CD4-positive, alpha-beta memory T cell (primary cell): Measurements from ENCODE around the gene CHRNA10. TPM values are rescaled to one million over a fixed set of nuclear protein-coding genes. Genes with fewer than 3 reads are reported as not detected.
"Not testable (repeated sequence)": the region's sequence is repeated elsewhere in the genome, so short reads cannot be mapped to it uniquely, and the experiment has no call there.

Experiments used
- CTCF ChIA-PET: fragments of 350-600 bp; sonication (Branson Sonifier 250); formaldehyde crosslinking; loops from one replicate; lab custom pipeline; 2021; ENCODE audit warnings: inconsistent platforms; ENCODE audit not compliant: partially characterized antibody; lab: Charles Lee
- POLR2A ChIA-PET: fragments of 350-600 bp; sonication (Branson Sonifier 250); formaldehyde crosslinking; loops from one replicate; lab custom pipeline; 2021; ENCODE audit not compliant: partially characterized antibody; lab: Charles Lee
- DNase-seq, 5 donors: peaks; one replicate each; pipeline versions ENCODE4 v3.0.0 to v3.0.0-alpha.2; 2020 to 2022; ENCODE audit warnings: mixed read lengths in 1 of 5
- H3K27ac ChIP-seq: one replicate; pipeline ENCODE4 v1.7.0; 2013; ENCODE audit warnings: low read depth, low read length
- H3K27me3 ChIP-seq: 2 replicates; pipeline ENCODE4 v1.7.0; 2013; ENCODE audit warnings: mild to moderate bottlenecking, low read length, moderate library complexity; ENCODE audit not compliant: insufficient read depth
- H3K36me3 ChIP-seq: 2 replicates; pipeline ENCODE4 v1.7.0; 2013; ENCODE audit warnings: mild to moderate bottlenecking, low read length, moderate library complexity; ENCODE audit not compliant: insufficient read depth
- H3K4me1 ChIP-seq: 2 replicates; pipeline ENCODE4 v1.7.0; 2013; ENCODE audit warnings: mild to moderate bottlenecking, low read length, moderate library complexity; ENCODE audit not compliant: insufficient read depth
- H3K4me3 ChIP-seq, 2 donors: one replicate each; pipeline ENCODE4 v1.7.0; 2013; ENCODE audit warnings: low read length in 2 of 2, mild to moderate bottlenecking in 1 of 2
- H3K9me3 ChIP-seq, 2 donors: one replicate each; pipeline ENCODE4 v1.7.0; 2013; ENCODE audit warnings: low read length in 2 of 2, control low read depth in 1 of 2; ENCODE audit not compliant: control insufficient read depth in 1 of 2
- H3K27ac Mint-ChIP-seq, 7 donors: one replicate each; pipeline ENCODE4 v1.8.0; 2020 to 2021; ENCODE audit warnings: mixed read lengths in 7 of 7, mild to moderate bottlenecking in 6 of 7, inconsistent platforms in 3 of 7, moderate library complexity in 3 of 7
- H3K27me3 Mint-ChIP-seq, 2 donors: one replicate each; pipeline ENCODE4 v1.8.0; 2020 to 2021; ENCODE audit warnings: mixed read lengths in 2 of 2
- H3K36me3 Mint-ChIP-seq, 2 donors: one replicate each; pipeline ENCODE4 v1.8.0; 2020 to 2021; ENCODE audit warnings: mixed read lengths in 2 of 2, inconsistent platforms in 1 of 2, mild to moderate bottlenecking in 1 of 2
- H3K4me1 Mint-ChIP-seq, 4 donors: one replicate each; pipeline ENCODE4 v1.8.0; 2020 to 2021; ENCODE audit warnings: mixed read lengths in 4 of 4, mild to moderate bottlenecking in 1 of 4
- H3K4me3 Mint-ChIP-seq, 8 donors: one replicate each; pipeline ENCODE4 v1.8.0; 2020 to 2021; ENCODE audit warnings: mixed read lengths in 8 of 8, mild to moderate bottlenecking in 7 of 8, moderate library complexity in 6 of 8, inconsistent platforms in 3 of 8
- H3K9me3 Mint-ChIP-seq, 8 donors: one replicate each; pipeline ENCODE4 v1.8.0; 2020 to 2021; ENCODE audit warnings: mixed read lengths in 8 of 8, mild to moderate bottlenecking in 5 of 8, inconsistent platforms in 3 of 8, moderate library complexity in 1 of 8
- intact Hi-C: fragments of 100-400 bp; cut with micrococcal nuclease; formaldehyde crosslinking; loops from one replicate; pipeline ENCODE4 v1.15.1; 2023
- polyA plus RNA-seq, 2 donors: library from polyadenylated mRNA; unstranded; fragments of 300-500 nt; fragmentation: Illumina TruSeq; gene quantifications; one replicate each; pipeline ENCODE4 v1.2.3, GENCODE V29; 2021
- total RNA-seq, 2 experiments: library from RNA; stranded (reverse); gene quantifications; one replicate each; pipeline ENCODE4 v1.2.3, GENCODE V29; 2021

Gene CHRNA10
- total and polyA plus RNA-seq, 4 experiments from 2014 or later: 0.11 to 5.5 (median 4.6) TPM; not detected in 1

DNA sequence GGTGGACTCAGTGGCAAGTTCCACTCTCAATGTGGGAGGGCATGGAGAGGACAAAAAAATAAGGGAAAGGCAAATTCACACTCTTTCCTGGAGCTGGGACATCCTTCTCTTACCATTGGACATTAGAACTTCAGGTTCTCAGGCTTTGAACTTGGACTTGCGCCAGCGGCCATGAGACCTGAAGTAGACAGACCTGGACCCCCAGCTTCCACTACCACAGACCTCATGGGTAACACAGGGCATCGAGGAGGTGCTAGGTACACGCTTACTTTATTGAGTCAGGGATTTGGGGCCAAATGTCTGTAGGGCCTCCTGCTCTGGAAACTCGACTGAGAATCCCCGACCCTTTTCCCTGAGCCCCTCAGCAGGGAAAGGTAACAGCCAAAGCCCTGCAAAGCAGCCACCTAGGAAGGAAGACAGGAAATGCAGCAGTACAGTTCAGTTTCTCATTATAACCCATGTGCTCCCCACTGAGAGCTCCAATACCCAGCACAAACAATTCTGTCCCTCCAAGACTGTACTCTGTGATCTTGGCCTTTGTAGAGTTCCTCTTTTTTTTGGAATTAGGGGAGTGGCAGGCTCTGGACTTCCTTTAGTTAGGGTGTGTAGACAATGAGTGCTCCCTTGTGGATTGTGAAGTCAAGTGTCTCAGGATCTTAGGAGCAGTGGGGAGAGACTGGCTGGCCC, 5.7 kb downstream of the CHRNA10 start:
- no peaks in the 10 kb centered on the region for H3K4me1 ChIP-seq
- no peak for DNase-seq
- Mint-ChIP-seq H3K4me1 (peaks cover 0 to 3% (median 0%) of the 10 kb centered on the region in 4 donors), H3K9me3 (no peaks in the 10 kb centered on the region), H3K36me3 (peaks cover 46 to 56% of the 10 kb centered on the region in 2 donors), H3K27ac (peak overlapping the region in 2 of 7 donors; percentile 14 to 61), H3K27me3 (no peaks in the 10 kb centered on the region), H3K4me3 (no peak overlapping the region)
- H3K36me3 ChIP-seq: peaks cover 18% of the 10 kb centered on the region
- intact Hi-C loops: no loop called here
- POLR2A ChIA-PET: no interaction called here
- no peak overlapping the region for H3K4me3 ChIP-seq
- H3K9me3 ChIP-seq: no peaks in the 10 kb centered on the region
- CTCF ChIA-PET: no interaction called here
- no peak overlapping the region for H3K27ac ChIP-seq
- H3K27me3 ChIP-seq: no peaks in the 10 kb centered on the region

- no peaks in the 10 kb centered on the region for H3K4me1 ChIP-seq
- H3K36me3 Mint-ChIP-seq: peaks cover 32 to 44% of the 10 kb centered on the region in 2 donors
- peaks cover 0 to 3% (median 0%) of the 10 kb centered on the region in 4 donors for H3K4me1 Mint-ChIP-seq
- ChIA-PET CTCF (no interaction called here), POLR2A (no interaction called here)
- H3K27me3 ChIP-seq: no peaks in the 10 kb centered on the region
- no peaks in the 10 kb centered on the region for H3K9me3 Mint-ChIP-seq
- no peak overlapping the region for H3K4me3 ChIP-seq
- H3K4me3 Mint-ChIP-seq: no peak overlapping the region
- H3K27ac Mint-ChIP-seq: peak overlapping the region in 2 of 7 donors; percentile 82 to 85
- H3K27me3 Mint-ChIP-seq: no peaks in the 10 kb centered on the region
- H3K36me3 ChIP-seq: peaks cover 8% of the 10 kb centered on the region
- no peak overlapping the region for H3K27ac ChIP-seq
- DNase-seq: no peak
- H3K9me3 ChIP-seq: no peaks in the 10 kb centered on the region
- intact Hi-C loops: no loop called here
Observed at GRCh38 chr11:3664032-3664630, 7.1 kb downstream of the CHRNA10 start.

DNA sequence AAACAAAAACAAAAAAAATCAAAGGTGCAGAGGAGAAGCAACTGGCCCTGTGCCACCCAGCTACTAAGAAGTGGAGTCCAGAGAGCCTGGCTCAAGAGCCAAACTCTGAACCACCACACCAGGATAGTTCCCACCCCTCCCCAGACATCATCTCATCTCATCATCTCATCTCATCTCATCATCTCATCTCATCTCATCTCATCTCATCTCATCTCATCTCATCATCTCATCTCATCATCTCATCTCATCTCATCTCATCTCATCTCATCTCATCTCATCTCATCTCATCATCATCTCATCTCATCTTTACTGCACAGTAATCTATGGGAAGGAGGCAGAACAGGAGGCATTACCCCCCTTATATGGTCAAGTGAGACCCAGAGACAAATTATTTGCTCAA, 8.3 kb downstream of the CHRNA10 start:
- DNase-seq: no peak
- CTCF ChIA-PET: no interaction called here
- peaks cover 8% of the 10 kb centered on the region for H3K36me3 ChIP-seq

GRCh38 chr11:3660960-3661359, 10.2 kb downstream of the CHRNA10 start:
- Mint-ChIP-seq H3K27me3 (peaks cover 5 to 6% of the 10 kb centered on the region in 2 donors), H3K36me3 (peaks cover 14 to 19% of the 10 kb centered on the region in 2 donors), H3K9me3 (no peaks in the 10 kb centered on the region), H3K4me1 (peaks cover 0 to 4% (median 0%) of the 10 kb centered on the region in 4 donors), H3K27ac (peak overlapping the region in 1 of 7 donors; percentile 57), H3K4me3 (no peak overlapping the region)
- Histone ChIP-seq H3K9me3 (no peaks in the 10 kb centered on the region), H3K4me3 (no peak overlapping the region), H3K27ac (no peak overlapping the region), H3K4me1 (no peaks in the 10 kb centered on the region), H3K27me3 (no peaks in the 10 kb centered on the region), H3K36me3 (peaks cover 4% of the 10 kb centered on the region)
- intact Hi-C loops: no loop called here
- ChIA-PET POLR2A (no interaction called here), CTCF (no interaction called here)
- no peak for DNase-seq

More for the DNA sequence above, 8.3 kb downstream of the CHRNA10 start:
- H3K27ac ChIP-seq: no peak overlapping the region
- no peaks in the 10 kb centered on the region for H3K27me3 ChIP-seq
- Mint-ChIP-seq H3K9me3 (no peaks in the 10 kb centered on the region), H3K27ac (no peak overlapping the region), H3K36me3 (peaks cover 20 to 32% of the 10 kb centered on the region in 2 donors), H3K4me3 (no peak overlapping the region), H3K27me3 (peaks cover 5 to 6% of the 10 kb centered on the region in 2 donors), H3K4me1 (peaks cover 0 to 4% (median 0%) of the 10 kb centered on the region in 4 donors)
- no peaks in the 10 kb centered on the region for H3K9me3 ChIP-seq
- intact Hi-C loops: no loop called here
- no peak overlapping the region for H3K4me3 ChIP-seq
- no peaks in the 10 kb centered on the region for H3K4me1 ChIP-seq
- POLR2A ChIA-PET: no interaction called here

DNA sequence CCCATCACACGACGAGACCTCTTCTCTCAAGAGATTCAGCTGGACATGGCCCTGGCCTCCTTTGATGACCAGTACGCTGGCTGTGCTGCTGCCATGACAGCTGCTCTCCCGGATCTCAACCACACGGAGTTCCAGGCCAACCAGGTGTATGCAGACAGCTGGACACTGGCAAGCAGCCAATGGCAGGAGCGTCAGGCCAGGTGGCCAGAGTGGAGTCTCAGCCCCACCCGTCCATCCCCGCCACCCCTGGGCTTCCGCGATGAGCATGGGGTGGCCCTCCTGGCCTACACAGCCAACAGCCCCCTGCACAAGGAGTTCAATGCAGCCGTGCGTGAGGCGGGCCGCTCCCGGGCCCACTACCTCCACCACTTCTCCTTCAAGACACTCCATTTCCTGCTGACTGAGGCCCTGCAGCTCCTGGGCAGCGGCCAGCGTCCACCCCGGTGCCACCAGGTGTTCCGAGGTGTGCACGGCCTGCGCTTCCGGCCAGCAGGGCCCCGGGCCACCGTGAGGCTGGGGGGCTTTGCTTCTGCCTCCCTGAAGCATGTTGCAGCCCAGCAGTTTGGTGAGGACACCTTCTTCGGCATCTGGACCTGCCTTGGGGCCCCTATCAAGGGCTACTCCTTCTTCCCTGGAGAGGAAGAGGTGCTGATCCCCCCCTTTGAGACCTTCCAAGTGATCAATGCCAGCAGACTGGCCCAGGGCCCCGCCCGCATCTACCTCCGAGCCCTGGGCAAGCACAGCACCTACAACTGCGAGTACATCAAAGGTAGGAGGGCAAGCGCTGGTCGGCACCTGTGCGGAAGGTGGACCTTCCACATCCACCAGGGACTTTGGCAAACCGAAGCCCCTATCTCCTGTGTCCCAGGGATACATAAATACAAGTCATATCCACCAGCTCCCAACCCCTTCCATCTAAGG, 11.3 kb downstream of the CHRNA10 start:
- intact Hi-C loops: no loop called here
- peaks cover 7% of the 10 kb centered on the region in 2 donors for H3K27me3 Mint-ChIP-seq
- Histone ChIP-seq H3K4me1 (no peaks in the 10 kb centered on the region), H3K36me3 (no peaks in the 10 kb centered on the region), H3K4me3 (no peak overlapping the region), H3K9me3 (no peaks in the 10 kb centered on the region), H3K27me3 (no peaks in the 10 kb centered on the region), H3K27ac (no peak overlapping the region)
- H3K27ac Mint-ChIP-seq: no peak overlapping the region
- H3K9me3 Mint-ChIP-seq: no peaks in the 10 kb centered on the region
- H3K36me3 Mint-ChIP-seq: peaks cover 3 to 8% of the 10 kb centered on the region in 2 donors
- CTCF ChIA-PET: no interaction called here
- no peak overlapping the region for H3K4me3 Mint-ChIP-seq
- POLR2A ChIA-PET: no interaction called here
- peaks cover 0 to 4% (median 0%) of the 10 kb centered on the region in 4 donors for H3K4me1 Mint-ChIP-seq
- no peak for DNase-seq

DNA sequence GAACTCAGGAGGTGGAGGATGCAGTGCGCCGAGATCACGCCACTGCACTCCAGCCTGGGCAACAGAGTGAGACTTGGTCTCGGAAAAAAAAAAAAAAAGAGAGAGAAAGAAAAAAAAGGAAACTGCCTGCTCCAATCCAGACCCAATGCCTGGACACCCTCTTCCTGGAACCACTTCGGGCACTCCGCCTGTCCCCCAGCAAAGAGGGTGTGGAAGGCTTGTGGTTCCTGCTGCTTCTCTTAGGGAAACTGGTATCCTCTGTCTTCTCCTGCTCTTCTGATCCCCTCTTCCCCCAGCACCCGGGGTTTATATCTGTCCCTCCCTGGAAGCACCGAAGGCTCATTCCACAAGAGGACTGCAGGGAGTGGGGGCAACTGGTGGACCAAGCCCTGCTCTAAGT, 12.9 kb downstream of the CHRNA10 start:
- Histone ChIP-seq H3K4me3 (no peak overlapping the region), H3K36me3 (no peaks in the 10 kb centered on the region), H3K4me1 (no peaks in the 10 kb centered on the region), H3K9me3 (no peaks in the 10 kb centered on the region), H3K27me3 (no peaks in the 10 kb centered on the region), H3K27ac (no peak overlapping the region)
- CTCF ChIA-PET: no interaction called here
- intact Hi-C loops: no loop called here
- POLR2A ChIA-PET: no interaction called here
- H3K36me3 Mint-ChIP-seq: no peaks in the 10 kb centered on the region
- no peak overlapping the region for H3K4me3 Mint-ChIP-seq
- peaks cover 7% of the 10 kb centered on the region in 2 donors for H3K27me3 Mint-ChIP-seq
- peaks cover 0 to 4% (median 0%) of the 10 kb centered on the region in 4 donors for H3K4me1 Mint-ChIP-seq
- no peaks in the 10 kb centered on the region for H3K9me3 Mint-ChIP-seq
- no peak overlapping the region for H3K27ac Mint-ChIP-seq
- DNase-seq: no peak

- H3K36me3 Mint-ChIP-seq, H3K4me1 Mint-ChIP-seq, H3K36me3 ChIP-seq, CTCF ChIA-PET, intact Hi-C loops, H3K27ac ChIP-seq, H3K4me3 Mint-ChIP-seq, H3K4me3 ChIP-seq, DNase-seq, H3K9me3 Mint-ChIP-seq, H3K27me3 Mint-ChIP-seq, H3K27me3 ChIP-seq, POLR2A ChIA-PET, H3K9me3 ChIP-seq, H3K4me1 ChIP-seq, H3K27ac Mint-ChIP-seq: not testable (repeated sequence)
Observed at GRCh38 chr11:3657331-3657730, 13.9 kb downstream of the CHRNA10 start.
